ENCODE measurements around the gene SLC17A9.

SLC17A9 gene

GRCh38 chr20:62937268-62938104, 15.0 kb upstream of the SLC17A9 start:
- peak; percentile 93 for FAIRE-seq

GRCh38 chr20:62938105-62938888, 14.2 kb upstream of the SLC17A9 start, which contains the start of gene GID8:
TSS of gene GID8 (plus strand) at chr20:62938147. CDS start at chr20:62941503, 3,356 bp downstream.
- no peak for FAIRE-seq
- no peak for DNase-seq (ENCODE audit: extremely low spot score, insufficient read length, low read depth)

More at GRCh38 chr20:62937268-62938104, 15.0 kb upstream of the SLC17A9 start:
- DNase-seq (ENCODE audit: extremely low spot score, insufficient read length, low read depth), result peak; percentile 88

- DNase-seq (ENCODE audit: extremely low spot score, insufficient read length, low read depth), result no peak
- FAIRE-seq, result no peak
Measured at GRCh38 chr20:62940875-62941274, 11.6 kb upstream of the SLC17A9 start.

- FAIRE-seq (no peak), DNase-seq (ENCODE audit: extremely low spot score, insufficient read length, low read depth) (no peak)
Measured at GRCh38 chr20:62941792-62942191, 10.7 kb upstream of the SLC17A9 start.

- FAIRE-seq (no peak), DNase-seq (ENCODE audit: extremely low spot score, insufficient read length, low read depth) (no peak)
Measured at GRCh38 chr20:62942456-62942855, 10.1 kb upstream of the SLC17A9 start.

- DNase-seq (ENCODE audit: extremely low spot score, insufficient read length, low read depth), result no peak
- FAIRE-seq, result no peak
Measured at GRCh38 chr20:62943396-62943795, 9.1 kb upstream of the SLC17A9 start.

GRCh38 chr20:62944184-62944583, 8.3 kb upstream of the SLC17A9 start:
- FAIRE-seq, result no peak
- no peak for DNase-seq (ENCODE audit: extremely low spot score, insufficient read length, low read depth)

GRCh38 chr20:62944746-62945145, 7.8 kb upstream of the SLC17A9 start:
- DNase-seq (ENCODE audit: extremely low spot score, insufficient read length, low read depth) (no peak), FAIRE-seq (no peak)

- no peak for FAIRE-seq
- no peak for DNase-seq (ENCODE audit: extremely low spot score, insufficient read length, low read depth)
Measured at GRCh38 chr20:62945771-62946339, 6.7 kb upstream of the SLC17A9 start.

GRCh38 chr20:62946918-62947317, 5.6 kb upstream of the SLC17A9 start:
- no peak for DNase-seq (ENCODE audit: extremely low spot score, insufficient read length, low read depth)
- no peak for FAIRE-seq

- DNase-seq (ENCODE audit: extremely low spot score, insufficient read length, low read depth) (no peak), FAIRE-seq (no peak)
Measured at GRCh38 chr20:62947532-62948300, 4.8 kb upstream of the SLC17A9 start.

GRCh38 chr20:62949153-62949821, 3.2 kb upstream of the SLC17A9 start:
- no peak for FAIRE-seq
- DNase-seq (ENCODE audit: extremely low spot score, insufficient read length, low read depth), result no peak

- DNase-seq (ENCODE audit: extremely low spot score, insufficient read length, low read depth), result no peak
- FAIRE-seq, result no peak
Measured at GRCh38 chr20:62949962-62950361, 2.5 kb upstream of the SLC17A9 start.

- FAIRE-seq, result no peak
Measured at GRCh38 chr20:62950741-62951140, 1.8 kb upstream of the SLC17A9 start.

GRCh38 chr20:62951143-62951895, 1.2 kb upstream of the SLC17A9 start:
- DNase-seq (ENCODE audit: extremely low spot score, insufficient read length, low read depth) (no peak), FAIRE-seq (no peak)

More at GRCh38 chr20:62950741-62951140, 1.8 kb upstream of the SLC17A9 start:
- DNase-seq (ENCODE audit: extremely low spot score, insufficient read length, low read depth), result no peak

GRCh38 chr20:62951896-62952372, 575 bp upstream of the SLC17A9 start:
- FAIRE-seq (no peak), DNase-seq (ENCODE audit: extremely low spot score, insufficient read length, low read depth) (no peak)

GRCh38 chr20:62952968-62953838, 694 bp downstream of the SLC17A9 start:
- FAIRE-seq (no peak), DNase-seq (ENCODE audit: extremely low spot score, insufficient read length, low read depth) (no peak)
